HG03354 (cell line): ENCODE measurements around the gene DZANK1.
"Not testable (repeated sequence)": the region's sequence is repeated elsewhere in the genome, so short reads cannot be mapped to it uniquely, and the experiment has no call there.

Source experiments
- ATAC-seq: cut with Tn5 transposase; IDR thresholded peaks from one replicate; pipeline ENCODE4 v1.9.1; 2021; ENCODE audit warnings: mild to moderate bottlenecking; ENCODE audit not compliant: unreplicated experiment, poor library complexity, severe bottlenecking

DZANK1 gene

GRCh38 chr20:18391686-18392085, 75.1 kb downstream of the DZANK1 start:
- no peak for ATAC-seq

DNA sequence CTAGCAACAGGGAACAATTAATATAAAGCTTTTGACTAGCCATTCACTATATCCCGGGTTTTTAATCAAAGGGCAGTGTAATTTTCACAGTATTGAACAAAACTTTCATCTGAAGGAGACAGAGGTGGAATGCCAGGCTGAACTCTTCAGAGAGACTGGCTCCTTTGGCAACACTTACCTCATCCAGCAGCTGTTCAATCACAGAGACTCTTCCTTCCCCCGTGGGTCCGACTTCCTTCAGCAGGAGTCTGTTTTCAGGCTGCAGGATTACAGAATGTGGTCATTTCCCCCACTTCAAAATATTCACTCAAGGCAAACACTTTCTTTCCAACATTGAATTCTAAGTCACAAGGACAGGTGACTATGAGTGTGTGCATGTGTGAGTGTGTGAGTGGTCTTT, 76.6 kb downstream of the DZANK1 start:
- ATAC-seq, result no peak

GRCh38 chr20:18388860-18389259, 78.0 kb downstream of the DZANK1 start:
- no peak for ATAC-seq

DNA sequence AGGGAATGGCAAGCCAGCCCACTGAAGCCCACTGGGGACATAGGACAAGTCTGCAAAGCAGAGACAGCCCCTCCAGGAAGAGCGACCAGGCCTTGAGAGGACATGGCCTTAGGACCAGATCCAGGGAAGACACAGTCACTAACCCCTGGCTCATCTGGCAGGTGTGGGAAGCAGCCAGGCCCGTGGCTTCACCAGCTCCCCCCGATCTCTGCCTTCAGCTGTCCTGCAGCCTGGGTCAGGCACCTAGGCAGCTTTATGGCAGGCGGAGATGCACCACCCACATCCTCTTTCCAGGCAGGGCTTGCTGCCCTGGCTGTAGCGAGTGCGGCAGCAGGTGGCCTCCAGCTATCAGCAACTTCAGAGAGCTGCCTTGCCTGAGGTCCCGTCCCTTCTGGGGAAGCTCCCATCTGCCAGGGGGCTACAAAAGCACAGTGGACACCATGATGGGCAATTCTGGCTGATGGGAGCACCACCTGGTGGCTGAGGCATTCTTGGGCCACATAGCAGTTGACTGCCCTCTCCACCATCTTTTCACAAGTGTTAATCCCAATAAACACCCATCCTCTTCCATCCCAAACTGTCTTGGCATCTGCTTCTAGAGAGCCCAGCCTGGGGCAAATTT, 85.8 kb downstream of the DZANK1 start:
- ATAC-seq, result no peak

GRCh38 chr20:18377896-18378481, 88.8 kb downstream of the DZANK1 start:
- ATAC-seq, result no peak

DNA sequence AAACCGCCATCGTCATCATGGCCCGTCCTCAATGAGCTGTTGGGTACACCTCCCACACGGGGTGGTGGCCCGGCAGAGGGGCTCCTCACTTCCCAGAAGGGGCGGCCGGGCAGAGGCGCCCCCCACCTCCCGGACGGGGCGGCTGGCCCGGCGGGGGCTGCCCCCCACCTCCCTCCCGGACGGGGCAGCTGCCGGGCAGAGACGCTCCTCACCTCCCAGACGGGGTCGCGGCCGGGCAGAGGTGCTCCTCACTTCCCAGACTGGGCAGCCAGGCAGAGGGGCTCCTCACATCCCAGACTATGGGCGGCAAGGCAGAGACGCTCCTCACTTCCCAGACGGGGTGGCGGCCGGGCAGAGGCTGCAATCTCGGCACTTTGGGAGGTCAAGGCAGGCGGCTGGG, 91.3 kb downstream of the DZANK1 start:
- ATAC-seq, result not testable (repeated sequence)

DNA sequence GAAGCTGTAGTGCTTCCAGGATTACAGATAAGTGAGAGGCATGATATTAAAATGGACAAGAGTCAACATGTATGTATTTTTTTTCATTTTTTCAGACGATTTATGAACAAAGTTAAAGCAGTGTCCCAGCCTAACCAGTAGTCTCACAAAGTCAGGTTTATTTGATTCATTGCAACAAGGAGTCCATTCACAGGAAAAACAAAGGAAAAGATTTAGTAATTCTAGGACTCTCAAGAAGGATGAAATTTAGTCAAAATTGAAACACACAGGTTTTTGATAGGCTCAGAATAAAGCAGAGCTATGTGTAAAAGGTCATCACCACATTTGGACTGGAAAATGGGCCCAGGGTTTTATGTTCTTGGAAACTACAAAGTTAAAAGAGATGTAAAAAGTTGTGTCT, 94.5 kb downstream of the DZANK1 start:
- no peak for ATAC-seq

- ATAC-seq, result no peak
These were observed 102.1 kb downstream of the DZANK1 start for GRCh38 chr20:18364768-18365167.

DNA sequence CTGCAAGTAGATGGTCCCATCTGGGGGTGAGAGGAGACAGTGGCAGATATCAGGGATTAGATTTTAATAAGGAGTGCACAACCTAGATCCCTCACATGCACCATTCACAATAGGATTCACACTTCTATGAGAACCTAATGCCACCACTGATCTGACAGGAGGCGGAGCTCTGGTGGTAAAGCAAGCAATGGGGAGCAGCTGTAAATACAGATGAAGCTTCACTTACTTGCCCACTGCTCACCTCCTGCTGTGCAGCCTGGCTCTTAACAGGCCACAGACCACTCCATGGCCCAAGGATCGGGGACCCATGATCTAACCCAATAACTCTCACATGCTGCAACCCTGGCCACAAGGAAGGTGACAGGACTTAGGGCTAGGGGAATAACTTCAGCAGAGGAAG, 103.1 kb downstream of the DZANK1 start:
- no peak for ATAC-seq

DNA sequence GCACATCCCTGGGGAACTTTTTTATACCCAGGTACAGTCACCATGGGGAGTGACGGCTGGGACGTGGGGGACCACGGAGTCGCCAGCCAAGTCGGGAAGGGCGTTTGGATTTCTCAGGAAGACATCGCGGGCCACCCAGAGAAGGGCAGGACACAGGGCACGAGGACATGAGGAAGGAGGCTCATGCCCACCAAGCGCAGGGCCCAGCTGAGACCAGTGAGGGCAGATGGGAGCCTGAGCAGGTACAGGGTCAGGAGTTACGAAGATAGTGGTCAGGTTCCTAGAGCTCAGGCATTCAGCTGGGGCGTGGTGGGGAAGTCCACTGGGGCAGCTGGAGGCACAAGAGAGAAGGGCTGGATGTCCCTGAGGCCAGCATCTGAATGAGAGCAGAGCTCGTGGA, 103.9 kb downstream of the DZANK1 start:
- ATAC-seq, result no peak

DNA sequence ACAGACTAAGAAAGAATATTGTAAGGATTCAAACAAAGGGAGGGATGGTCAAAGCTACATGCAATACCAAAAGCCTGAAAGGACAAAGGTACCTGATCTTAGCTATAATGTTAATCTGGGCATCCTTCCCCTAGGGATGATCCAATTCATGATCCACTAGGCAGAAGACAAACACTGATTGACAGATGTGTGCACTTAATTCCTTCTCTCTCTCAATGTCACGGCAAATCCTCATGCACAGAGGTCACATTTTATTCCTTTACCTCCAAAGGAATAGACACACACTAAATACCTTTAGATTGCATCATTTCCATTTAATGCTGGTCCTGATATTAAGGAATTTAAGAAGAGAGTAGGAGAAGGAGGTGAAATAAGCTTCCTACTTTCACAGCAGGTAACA, 105.2 kb downstream of the DZANK1 start:
- ATAC-seq, result no peak

DNA sequence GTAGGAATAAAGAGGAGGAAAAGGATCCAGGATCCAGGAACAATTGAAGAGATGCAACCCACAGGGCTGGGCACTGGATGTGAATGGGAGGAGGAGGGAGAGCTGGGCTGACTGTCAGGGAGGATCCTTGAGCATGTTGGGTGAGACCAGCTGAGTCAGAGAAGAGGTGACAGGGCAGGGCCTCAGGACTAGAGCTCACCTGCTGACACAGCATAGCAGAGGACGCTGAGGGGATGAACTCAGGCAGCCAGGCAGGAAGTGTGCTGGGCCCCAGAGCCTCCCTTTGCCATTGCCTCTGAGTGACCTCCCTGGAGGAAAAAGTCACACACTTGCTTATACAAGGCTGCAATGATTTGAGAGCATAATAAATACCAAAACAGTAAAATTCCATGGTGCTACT, 106.2 kb downstream of the DZANK1 start:
- no peak for ATAC-seq

GRCh38 chr20:18359854-18360253, 107.0 kb downstream of the DZANK1 start:
- ATAC-seq, result no peak

DNA sequence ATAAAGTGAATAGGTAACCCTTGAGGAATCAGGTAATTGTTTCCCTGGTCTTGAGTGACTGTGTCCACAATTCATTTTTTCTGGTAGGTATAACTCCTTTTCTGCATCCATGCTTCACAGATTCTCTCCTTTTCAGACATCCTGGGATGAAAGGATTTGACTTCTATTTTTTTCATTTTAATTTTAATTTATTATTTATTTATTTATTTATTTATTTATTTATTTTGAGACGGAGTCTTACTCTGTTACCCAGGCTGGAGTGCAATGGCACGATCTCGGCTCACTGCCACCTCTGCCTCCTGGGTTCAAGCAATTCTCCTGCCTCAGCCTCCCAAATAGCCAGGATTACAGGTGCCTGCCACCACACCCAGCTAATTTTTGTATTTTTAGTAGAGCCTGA, 117.1 kb downstream of the DZANK1 start:
- not testable (repeated sequence) for ATAC-seq
